ENCODE results near the gene SIRPA. TPM values are rescaled to one million over a fixed set of nuclear protein-coding genes. Genes with fewer than 3 reads are reported as not detected.
"Not testable (repeated sequence)": the region's sequence is repeated elsewhere in the genome, so short reads cannot be mapped to it uniquely, and the experiment has no call there.

SIRPA gene
- total and polyA plus RNA-seq, 3 donors from 2014 or later = 18.4 to 25.7 (median 21.0) TPM

GRCh38 chr20:1912646-1913045 is 17.4 kb downstream of the SIRPA start:
- WGBS, 2 donors = 64 to 65% methylated on average over 8 of the region's 8 CpGs
- intact Hi-C loops (cut with DNase I; ENCODE audit: low total_unique reads) = no loop called here
- H3K27me3 ChIP-seq = no peaks in the 10 kb centered on the region
- no peaks in the 10 kb centered on the region for H3K4me1 ChIP-seq
- no peaks in the 10 kb centered on the region for H3K9me3 ChIP-seq
- no peak for TF ChIP-seq CTCF (IDR thresholded peaks at IDR 0.05)
- TF ChIP-seq POLR2A (IDR thresholded peaks at IDR 0.05) = no peak
- no peak overlapping the region for H3K27ac ChIP-seq
- H3K4me3 ChIP-seq = no peak overlapping the region
- DNase-seq = no peak
- H3K36me3 ChIP-seq (ENCODE audit: low read depth, missing control alignments) = no peaks in the 10 kb centered on the region

GRCh38 chr20:1915233-1915632 is 20.0 kb downstream of the SIRPA start:
- 88 to 90% methylated on average over 12 of the region's 12 CpGs for WGBS, 2 donors
- H3K9me3 ChIP-seq; H3K4me1 ChIP-seq; DNase-seq; intact Hi-C loops (cut with DNase I; ENCODE audit: low total_unique reads); H3K36me3 ChIP-seq (ENCODE audit: low read depth, missing control alignments); H3K27ac ChIP-seq; H3K27me3 ChIP-seq; H3K4me3 ChIP-seq: not testable (repeated sequence)

- no peak overlapping the region for H3K4me3 ChIP-seq
- no peaks in the 10 kb centered on the region for H3K36me3 ChIP-seq (ENCODE audit: low read depth, missing control alignments)
- no peaks in the 10 kb centered on the region for H3K4me1 ChIP-seq
- intact Hi-C loops (cut with DNase I; ENCODE audit: low total_unique reads) = no loop called here
- H3K27me3 ChIP-seq = no peaks in the 10 kb centered on the region
- H3K27ac ChIP-seq = no peak overlapping the region
- WGBS, 2 donors = 90 to 91% methylated on average over 3 of the region's 3 CpGs
- TF ChIP-seq CTCF (IDR thresholded peaks at IDR 0.05) = no peak
- no peak for TF ChIP-seq POLR2A (IDR thresholded peaks at IDR 0.05)
- H3K9me3 ChIP-seq = no peaks in the 10 kb centered on the region
- DNase-seq = no peak
These were observed 20.5 kb downstream of the SIRPA start for GRCh38 chr20:1915725-1916124.

GRCh38 chr20:1917786-1918185 is 22.6 kb downstream of the SIRPA start:
- WGBS, 2 donors = 100% methylated on average over 1 of the region's 1 CpG
- Histone ChIP-seq H3K27ac (no peak overlapping the region), H3K4me1 (no peaks in the 10 kb centered on the region), H3K4me3 (no peak overlapping the region), H3K9me3 (no peaks in the 10 kb centered on the region), H3K27me3 (no peaks in the 10 kb centered on the region), H3K36me3 (ENCODE audit: low read depth, missing control alignments) (no peaks in the 10 kb centered on the region)
- intact Hi-C loops (cut with DNase I; ENCODE audit: low total_unique reads) = no loop called here
- DNase-seq = no peak
- TF ChIP-seq POLR2A (IDR thresholded peaks at IDR 0.05) (no peak), CTCF (IDR thresholded peaks at IDR 0.05) (no peak)

GRCh38 chr20:1918491-1919165 is 23.4 kb downstream of the SIRPA start:
- 89 to 91% methylated on average over 12 of the region's 12 CpGs for WGBS, 2 donors
- TF ChIP-seq POLR2A (IDR thresholded peaks at IDR 0.05) = no peak
- no peak for TF ChIP-seq CTCF (IDR thresholded peaks at IDR 0.05)
- no peaks in the 10 kb centered on the region for H3K4me1 ChIP-seq
- no peaks in the 10 kb centered on the region for H3K27me3 ChIP-seq
- no peak overlapping the region for H3K4me3 ChIP-seq
- H3K27ac ChIP-seq = no peak overlapping the region
- no peaks in the 10 kb centered on the region for H3K9me3 ChIP-seq
- H3K36me3 ChIP-seq (ENCODE audit: low read depth, missing control alignments) = no peaks in the 10 kb centered on the region
- DNase-seq = no peak
- intact Hi-C loops (cut with DNase I; ENCODE audit: low total_unique reads) = no loop called here
